IMR-90 (cell line): ENCODE results near the gene DYNC1H1. TPM values are rescaled to one million over a fixed set of nuclear protein-coding genes. Genes with fewer than 3 reads are reported as not detected.

ENCODE experiments used
- ATAC-seq: fragments of 200-7000 bp; cut with Tn5 transposase; 2 replicates; pipeline ENCODE4 v1.9.1; 2020; ENCODE audit warnings: low read depth, mild to moderate bottlenecking, moderate library complexity
- BruUV-seq: library from RNA; stranded (reverse); fragments of 400-500 nt; replicated peaks from 2 replicates; lab custom pipeline; 2021; lab: Mats Ljungman, UMichigan
- CTCF ChIA-PET: fragments of 300-600 bp; formaldehyde crosslinking; extraction: SDS; loops from one replicate; lab custom pipeline; 2021; ENCODE audit warnings: antibody characterized with exemption; lab: Yijun Ruan, JAX
- POLR2A ChIA-PET: fragments of 300-600 bp; sonication (Branson Sonifier 250); formaldehyde crosslinking; loops from one replicate; lab custom pipeline; 2022; ENCODE audit warnings: antibody characterized with exemption; ENCODE audit not compliant: unreplicated experiment; lab: Charles Lee
- DNase-seq: peaks from one replicate; pipeline ENCODE4 v3.0.0; 2013
- H2AFZ ChIP-seq: replicated peaks from 2 replicates; pipeline ENCODE3; 2013; ENCODE audit warnings: low read length, mild to moderate bottlenecking; ENCODE audit not compliant: poor library complexity
- H2AK5ac ChIP-seq: 2 replicates; pipeline ENCODE4 v1.6.1; 2013; ENCODE audit warnings: low read depth, low read length, inconsistent platforms
- H2AK9ac ChIP-seq: replicated peaks from 2 replicates; pipeline ENCODE3; 2013; ENCODE audit warnings: mild to moderate bottlenecking, low read depth, low read length, moderate library complexity; ENCODE audit not compliant: poor library complexity
- H2BK120ac ChIP-seq: 2 replicates; pipeline ENCODE4 v1.6.1; 2013; ENCODE audit warnings: low read depth, low read length, inconsistent platforms
- H2BK15ac ChIP-seq: 3 replicates; pipeline ENCODE4 v1.6.1; 2013; ENCODE audit warnings: low read depth, low read length, inconsistent platforms
- H2BK20ac ChIP-seq: 2 replicates; pipeline ENCODE4 v1.6.1; 2013; ENCODE audit warnings: low read depth, mild to moderate bottlenecking, inconsistent platforms, low read length, moderate library complexity
- H2BK5ac ChIP-seq: 2 replicates; pipeline ENCODE4 v1.6.1; 2013; ENCODE audit warnings: mild to moderate bottlenecking, low read depth, low read length, inconsistent platforms; ENCODE audit not compliant: poor library complexity, severe bottlenecking
- H3K14ac ChIP-seq: replicated peaks from 2 replicates; pipeline ENCODE4 v1.6.1; 2013; ENCODE audit warnings: low read depth, low read length, inconsistent platforms
- H3K18ac ChIP-seq: 2 replicates; pipeline ENCODE4 v1.6.1; 2013; ENCODE audit warnings: low read depth, low read length, control low read depth
- H3K23ac ChIP-seq: 2 replicates; pipeline ENCODE4 v1.6.1; 2013; ENCODE audit warnings: low read depth, low read length, inconsistent platforms
- H3K27ac ChIP-seq: 2 replicates; pipeline ENCODE4 v1.5.1; 2013; ENCODE audit warnings: mild to moderate bottlenecking, control low read depth, low read length; ENCODE audit not compliant: insufficient read depth
- H3K27me3 ChIP-seq: 2 replicates; pipeline ENCODE4 v1.6.1; 2013; ENCODE audit warnings: low read length; ENCODE audit not compliant: control insufficient read depth, insufficient read depth
- H3K36me3 ChIP-seq: 2 replicates; pipeline ENCODE4 v1.6.1; 2013; ENCODE audit warnings: low read length, mixed read lengths; ENCODE audit not compliant: control insufficient read depth, insufficient read depth
- H3K4ac ChIP-seq: 2 replicates; pipeline ENCODE4 v1.6.1; 2013; ENCODE audit warnings: low read depth, low read length, inconsistent platforms
- H3K4me1 ChIP-seq: 2 replicates; pipeline ENCODE4 v1.6.1; 2013; ENCODE audit warnings: low read length, mixed read lengths; ENCODE audit not compliant: control insufficient read depth, insufficient read depth
- H3K4me2 ChIP-seq: 2 replicates; pipeline ENCODE4 v1.6.1; 2013; ENCODE audit warnings: low read depth, mild to moderate bottlenecking, control low read depth, low read length, moderate library complexity
- H3K4me3 ChIP-seq: 2 replicates; pipeline ENCODE4 v1.5.1; 2013; ENCODE audit warnings: low read depth, mild to moderate bottlenecking, control low read depth, low read length, moderate library complexity; ENCODE audit not compliant: insufficient read depth
- H3K56ac ChIP-seq: 2 replicates; pipeline ENCODE4 v1.6.1; 2013; ENCODE audit warnings: low read length, inconsistent platforms; ENCODE audit not compliant: insufficient read depth; ENCODE audit errors: extremely low read depth
- H3K79me1 ChIP-seq, 2 experiments: 2 replicates each; pipeline ENCODE4 v1.6.1; 2013; ENCODE audit warnings: low read length in 2 of 2, inconsistent platforms in 1 of 2, low read depth in 1 of 2
- H3K9ac ChIP-seq: 2 replicates; pipeline ENCODE4 v1.6.1; 2013; ENCODE audit warnings: low read depth, low read length, control low read depth
- H3K9me1 ChIP-seq: 2 replicates; pipeline ENCODE4 v1.6.1; 2013; ENCODE audit warnings: low read length, inconsistent platforms; ENCODE audit not compliant: insufficient read depth
- H3K9me3 ChIP-seq: 2 replicates; pipeline ENCODE4 v1.6.1; 2013; ENCODE audit warnings: low read length; ENCODE audit not compliant: control insufficient read depth, insufficient read depth
- H4K20me1 ChIP-seq: 2 replicates; pipeline ENCODE4 v1.6.1; 2013; ENCODE audit warnings: low read length, inconsistent platforms; ENCODE audit not compliant: insufficient read depth
- H4K5ac ChIP-seq: 2 replicates; pipeline ENCODE4 v1.6.1; 2013; ENCODE audit warnings: mild to moderate bottlenecking, low read depth, low read length, control low read depth
- H4K8ac ChIP-seq, 2 experiments: 2 replicates each; pipeline ENCODE4 v1.6.1; 2013; ENCODE audit warnings: low read depth in 2 of 2, low read length in 2 of 2, control low read depth in 1 of 2, inconsistent platforms in 1 of 2
- H4K91ac ChIP-seq: 2 replicates; pipeline ENCODE4 v1.6.1; 2013; ENCODE audit warnings: low read depth, low read length, inconsistent platforms; ENCODE audit not compliant: insufficient read depth
- BHLHE40 ChIP-seq: fragments of 150-350 bp; IDR thresholded peaks from 2 replicates; pipeline ENCODE4 v1.6.1; 2016; ENCODE audit warnings: mild to moderate bottlenecking, low read depth, low read length
- CEBPB ChIP-seq: IDR thresholded peaks from 2 replicates; pipeline ENCODE4 v1.6.1; 2012; ENCODE audit warnings: low read depth, low read length, improper control_type of control experiment
- CHD1 ChIP-seq: IDR thresholded peaks from 2 replicates; pipeline ENCODE4 v1.6.1; 2012; ENCODE audit warnings: low read depth, low read length, improper control_type of control experiment
- ELK1 ChIP-seq: fragments of 150-350 bp; IDR thresholded peaks from 2 replicates; pipeline ENCODE4 v1.6.1; 2016; ENCODE audit warnings: low read depth, mild to moderate bottlenecking, low read length, moderate library complexity, borderline replicate concordance
- MAFK ChIP-seq: IDR thresholded peaks from 2 replicates; pipeline ENCODE4 v1.6.1; 2012; ENCODE audit warnings: low read depth, low read length, improper control_type of control experiment
- MAZ ChIP-seq: IDR thresholded peaks from 2 replicates; pipeline ENCODE4 v1.6.1; 2012; ENCODE audit warnings: low read depth, mild to moderate bottlenecking, low read length, improper control_type of control experiment, moderate library complexity, borderline replicate concordance
- MXI1 ChIP-seq: IDR thresholded peaks from 2 replicates; pipeline ENCODE4 v1.6.1; 2012; ENCODE audit warnings: low read depth, mild to moderate bottlenecking, low read length, moderate library complexity, borderline replicate concordance
- RFX5 ChIP-seq: IDR thresholded peaks from 2 replicates; pipeline ENCODE4 v1.8.0; 2012; ENCODE audit warnings: low read depth, mild to moderate bottlenecking, low read length, moderate library complexity
- SMC3 ChIP-seq: fragments of 150-350 bp; IDR thresholded peaks from 2 replicates; pipeline ENCODE4 v1.6.1; 2016; ENCODE audit warnings: low read depth, mild to moderate bottlenecking, antibody characterized with exemption, low read length, moderate library complexity
- USF2 ChIP-seq: fragments of 150-350 bp; IDR thresholded peaks from 2 replicates; pipeline ENCODE4 v1.6.1; 2017; ENCODE audit warnings: mild to moderate bottlenecking, antibody characterized with exemption, low read length, low read depth
- WGBS, 2 experiments: methylation state at CpG; one replicate each; pipeline versions ENCODE4 v1.1.5 to v1.1.7; 2013; ENCODE audit warnings: missing lambda C conversion rate in 2 of 2; ENCODE audit not compliant: insufficient read length in 1 of 2; ENCODE audit errors: extremely low coverage in 2 of 2; 5-methylcytosine and 5-hydroxymethylcytosine counted together
- dilution Hi-C: fragments of 300-500 bp; cut with HindIII; formaldehyde crosslinking; loops from one replicate; pipeline ENCODE4 v1.14.3; 2018; ENCODE audit warnings: low sequenced_read_pairs; ENCODE audit not compliant: unreplicated experiment
- in situ Hi-C: fragments of 300-500 bp; cut with MboI; formaldehyde crosslinking; loops from 3 replicates; pipeline ENCODE4 v1.14.3; 2019; ENCODE audit warnings: low sequenced_read_pairs, inconsistent platforms, mixed read lengths
- intact Hi-C: fragments of 100-400 bp; cut with micrococcal nuclease; formaldehyde crosslinking; loops from 2 replicates; pipeline ENCODE4 v1.10.0; 2022
- polyA plus RNA-seq, 3 experiments: library from polyadenylated mRNA; depleted of rRNA; stranded (reverse); fragments of >200 nt; gene quantifications; 2 replicates each; pipeline ENCODE4 v1.2.3, GENCODE V29; 2012; ENCODE audit warnings: low replicate concordance in 1 of 3
- total RNA-seq: library from RNA; depleted of rRNA; stranded (reverse); fragments of >200 nt; gene quantifications from 2 replicates; pipeline ENCODE4 v1.2.3, GENCODE V29; 2012

DYNC1H1 gene
- total and polyA plus RNA-seq, 2 of the 4 experiments (the other 2 are of a cell fraction), result 240 to 670 TPM

GRCh38 chr14:101915871-101916815, 48.2 kb upstream of the DYNC1H1 start:
- H3K36me3 ChIP-seq, result peaks cover 13% of the 10 kb centered on the region
- no peak overlapping the region for H2BK120ac ChIP-seq
- H3K9me1 ChIP-seq, result no peaks in the 10 kb centered on the region
- no peak overlapping the region for H3K4me2 ChIP-seq
- intact Hi-C loops, result no loop called here
- no peak overlapping the region for H3K27ac ChIP-seq
- no peak overlapping the region for H3K4me3 ChIP-seq
- no peak overlapping the region for H3K9ac ChIP-seq
- H2BK20ac ChIP-seq, result no peak overlapping the region
- dilution Hi-C loops, result no loop called here
- H3K18ac ChIP-seq, result no peak overlapping the region
- H4K5ac ChIP-seq, result no peak overlapping the region
- DNase-seq (no peak), ATAC-seq (no peak)
- no peak overlapping the region for H4K91ac ChIP-seq
- in situ Hi-C loops, result no loop called here
- no peak overlapping the region for H3K56ac ChIP-seq
- H3K23ac ChIP-seq, result no peak overlapping the region
- CTCF ChIA-PET, result no interaction called here
- 93% methylated on average over 11 of the region's 23 CpGs; no CpG with 5 or more reads in 1 of the 2 experiments for WGBS, 2 experiments
- no TSS peak for BruUV-seq
- no peak overlapping the region for H2AK9ac ChIP-seq
- H4K20me1 ChIP-seq, result no peaks in the 10 kb centered on the region
- H2BK5ac ChIP-seq, result no peak overlapping the region
- no peak overlapping the region for H2AFZ ChIP-seq
- no peaks in the 10 kb centered on the region for H3K9me3 ChIP-seq
- no peak overlapping the region for H3K4ac ChIP-seq
- H2AK5ac ChIP-seq, result no peak overlapping the region
- no peak overlapping the region for H3K14ac ChIP-seq
- peaks cover 0 to 13% of the 10 kb centered on the region in 2 experiments; a peak in 1 of 4 replicates for H3K79me1 ChIP-seq
- no peak for TF ChIP-seq CHD1
- no peak for TF ChIP-seq ELK1
- no peak for TF ChIP-seq MAZ
- TF ChIP-seq SMC3, result no peak
- TF ChIP-seq CEBPB, result no peak
- no peak for TF ChIP-seq RFX5
- no peak for TF ChIP-seq USF2
- no peak for TF ChIP-seq MAFK
- no peak for TF ChIP-seq MXI1
- no peak for TF ChIP-seq BHLHE40
- no peaks in the 10 kb centered on the region for H3K4me1 ChIP-seq
- H4K8ac ChIP-seq, result no peak overlapping the region
- no peaks in the 10 kb centered on the region for H3K27me3 ChIP-seq
- POLR2A ChIA-PET, result no interaction called here
- no peak overlapping the region for H2BK15ac ChIP-seq
